22Rv1 (cell line): Measurements from ENCODE around the gene LRRC42.

Experiments used
- H3K27ac ChIP-seq: fragments of 450-650 bp; 2 replicates; pipeline ENCODE4 v1.5.1; 2017
- CTCF ChIP-seq: fragments of 450-650 bp; IDR thresholded peaks from 2 replicates; pipeline ENCODE4 v1.5.1; 2017; ENCODE audit warnings: mild to moderate bottlenecking
- ZFX ChIP-seq: fragments of 450-650 bp; IDR thresholded peaks from 2 replicates; pipeline ENCODE4 v1.6.1; 2017; ENCODE audit warnings: antibody characterized with exemption, borderline replicate concordance

LRRC42 gene

DNA sequence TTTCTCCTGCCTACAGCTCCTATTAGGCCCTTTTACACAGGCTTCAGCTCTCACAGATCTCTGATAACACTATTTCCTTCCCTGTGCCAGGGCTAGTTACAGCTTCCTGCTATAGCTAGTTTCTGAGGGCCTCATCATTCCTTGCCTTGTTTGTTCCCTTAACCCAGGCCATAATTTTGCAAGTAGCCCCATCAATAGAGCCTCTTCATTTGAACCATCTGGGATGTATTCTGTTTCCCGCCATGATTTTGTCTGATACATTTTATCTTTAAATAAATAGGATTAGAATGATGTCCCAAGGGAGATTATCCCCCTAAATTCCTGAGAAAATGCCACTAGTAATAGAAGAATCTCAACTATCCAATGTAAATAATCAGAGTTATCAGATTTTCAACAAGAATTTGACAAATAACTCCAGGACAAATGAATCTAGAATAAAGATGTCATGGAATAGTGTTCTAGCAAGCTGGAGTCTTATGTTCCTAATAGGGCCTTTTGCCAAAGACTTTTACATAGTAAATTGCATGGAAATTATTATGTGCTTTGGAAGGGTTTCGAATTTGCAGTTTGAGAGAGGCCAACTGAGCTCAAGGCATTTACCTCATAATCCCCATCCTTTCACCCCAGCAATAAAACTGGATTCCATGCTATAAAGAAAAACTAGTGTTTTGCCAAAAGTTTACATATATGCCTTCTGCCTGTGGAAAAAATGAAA, 16.7 kb upstream of the LRRC42 start:
- TF ChIP-seq CTCF, result no peak
- no peak for TF ChIP-seq ZFX
- H3K27ac ChIP-seq, result no peak overlapping the region

DNA sequence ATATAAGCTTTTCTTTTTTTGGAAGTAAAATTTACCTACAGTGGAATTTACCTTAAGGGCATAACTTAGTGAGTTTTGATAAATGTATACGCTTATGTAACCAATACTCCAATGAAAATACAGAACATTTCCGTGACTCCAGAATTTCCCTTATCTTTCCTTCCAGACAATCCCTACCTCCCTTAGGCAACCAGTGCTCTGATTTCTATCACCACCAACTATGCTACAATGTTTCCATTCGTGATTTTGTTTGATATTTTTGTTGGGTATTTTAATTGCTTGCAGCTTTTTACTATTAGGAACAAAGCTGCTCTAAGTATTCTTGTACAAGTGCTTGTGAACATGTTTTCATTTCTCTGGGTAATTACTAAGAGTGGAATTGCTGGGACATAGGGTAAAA, 15.2 kb upstream of the LRRC42 start:
- no peak overlapping the region for H3K27ac ChIP-seq
- TF ChIP-seq ZFX, result no peak
- no peak for TF ChIP-seq CTCF

DNA sequence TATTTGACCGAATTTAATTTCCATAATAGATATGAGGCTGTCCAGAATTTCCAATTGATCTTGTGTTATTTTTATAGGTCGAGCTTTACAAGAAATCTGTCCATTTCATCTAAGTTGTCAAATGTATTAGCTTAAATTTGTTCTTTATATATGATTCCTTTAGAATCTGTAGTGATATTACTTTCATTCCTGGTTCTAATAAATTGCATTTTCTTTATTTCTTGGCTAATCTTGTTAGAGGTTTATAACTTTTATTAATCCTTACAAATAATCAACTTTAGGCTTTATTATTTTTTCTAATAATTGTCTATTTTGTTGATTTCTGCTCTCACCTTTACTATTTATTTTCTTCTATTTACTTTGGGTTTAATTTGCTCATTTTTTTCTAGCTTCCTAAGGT, 14.6 kb upstream of the LRRC42 start:
- H3K27ac ChIP-seq, result no peak overlapping the region
- no peak for TF ChIP-seq ZFX
- no peak for TF ChIP-seq CTCF

DNA sequence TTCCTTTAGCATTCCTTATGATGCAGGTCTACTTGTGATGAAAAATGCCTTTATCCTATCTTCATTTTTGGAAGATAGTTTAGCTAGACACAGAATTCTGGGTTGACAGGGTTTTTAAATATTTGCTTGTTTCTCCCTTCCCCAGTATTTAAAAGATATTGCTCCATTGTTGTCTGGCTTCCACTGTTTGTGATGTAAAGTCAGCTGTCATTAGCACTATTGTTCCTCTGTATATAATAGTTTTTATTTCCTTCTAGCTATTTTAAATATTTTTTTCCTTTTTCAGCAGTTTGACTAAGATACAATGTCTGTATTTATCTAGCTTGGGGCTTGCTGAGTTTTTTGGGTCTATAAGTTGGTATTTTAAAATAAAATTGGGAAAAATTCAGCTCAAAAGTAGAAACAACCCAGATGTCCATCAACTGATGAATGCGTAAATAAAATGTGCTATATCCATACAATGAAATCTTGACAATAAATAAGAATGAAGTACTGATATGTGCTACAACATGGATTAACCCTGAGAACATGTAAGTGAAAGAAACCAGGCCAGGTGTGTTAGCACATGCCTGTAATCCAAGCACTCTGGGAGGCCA, 11.9 kb upstream of the LRRC42 start:
- no peak overlapping the region for H3K27ac ChIP-seq
- TF ChIP-seq ZFX (no peak), CTCF (no peak)

- TF ChIP-seq ZFX (no peak), CTCF (no peak)
- no peak overlapping the region for H3K27ac ChIP-seq
Observed at GRCh38 chr1:53936430-53936829, 9.7 kb upstream of the LRRC42 start.

- H3K27ac ChIP-seq, result no peak overlapping the region
- TF ChIP-seq ZFX (no peak), CTCF (no peak)
Observed at GRCh38 chr1:53938136-53938830, 7.9 kb upstream of the LRRC42 start.
